Fibroblast of villous mesenchyme (primary cell): ENCODE data around the gene FLYWCH1. TPM values are rescaled to one million over a fixed set of nuclear protein-coding genes. Genes with fewer than 3 reads are reported as not detected.
A peak's percentile ranks its signal among the peaks of the same experiment; 100 is the strongest.

Experiments used
- DNase-seq: peaks from one replicate; pipeline ENCODE4 v3.0.0-alpha.2; 2010; ENCODE audit warnings: low read depth
- H3K4me3 ChIP-seq: 2 replicates; pipeline ENCODE4 v1.5.1; 2011; ENCODE audit warnings: low read depth, mild to moderate bottlenecking, low read length
- total RNA-seq: library from RNA; depleted of rRNA; stranded (reverse); fragments of >200 nt; gene quantifications from 2 replicates; pipeline ENCODE4 v1.2.3, GENCODE V29; 2012
- TF ChIP-seq, protein P1 (sequence below): IDR thresholded peaks from 2 replicates; pipeline ENCODE4 v1.5.1; 2012; ENCODE audit warnings: low read depth, mild to moderate bottlenecking, low read length; ENCODE audit not compliant: insufficient read depth

Gene FLYWCH1
- total RNA-seq, 1 donor, result 25.9 TPM

DNA sequence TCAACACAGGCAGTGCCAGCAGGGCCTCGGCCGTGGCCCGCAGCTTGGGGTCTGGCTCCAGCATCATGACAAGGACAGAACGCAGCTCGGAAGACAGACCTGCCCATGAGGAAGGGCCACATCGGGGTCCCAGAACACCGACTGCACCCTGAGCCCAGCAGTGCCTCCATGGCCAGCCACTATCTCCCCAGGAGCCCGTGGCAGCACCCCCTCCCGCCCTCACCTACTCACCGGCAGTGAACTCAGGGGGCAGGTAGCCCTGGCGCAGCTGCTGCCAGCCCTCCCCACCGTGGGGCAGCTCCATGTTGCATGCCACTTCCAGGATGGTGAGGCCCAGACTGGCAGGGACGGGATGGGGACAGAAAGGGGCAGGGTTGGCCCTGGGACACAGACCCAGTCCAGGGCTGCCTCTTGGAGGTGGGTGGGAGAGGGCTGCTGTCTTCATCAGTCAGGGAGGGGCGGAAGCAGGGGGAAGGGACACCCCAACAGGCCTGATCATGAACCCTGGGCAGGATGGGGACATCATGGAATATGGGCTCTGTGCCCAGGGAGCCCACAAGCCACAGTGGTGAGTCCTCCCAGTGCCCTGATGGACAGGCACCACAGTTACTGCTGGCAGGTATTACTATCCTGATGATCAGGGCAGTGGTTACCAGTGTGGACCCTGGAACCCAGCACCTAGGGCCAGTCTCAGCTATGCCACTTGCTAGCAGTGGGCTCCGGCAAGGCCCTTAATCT is 62.8 kb downstream of the FLYWCH1 start:
- no peak for DNase-seq
- no peak overlapping the region for H3K4me3 ChIP-seq
- TF ChIP-seq, protein P1, sequence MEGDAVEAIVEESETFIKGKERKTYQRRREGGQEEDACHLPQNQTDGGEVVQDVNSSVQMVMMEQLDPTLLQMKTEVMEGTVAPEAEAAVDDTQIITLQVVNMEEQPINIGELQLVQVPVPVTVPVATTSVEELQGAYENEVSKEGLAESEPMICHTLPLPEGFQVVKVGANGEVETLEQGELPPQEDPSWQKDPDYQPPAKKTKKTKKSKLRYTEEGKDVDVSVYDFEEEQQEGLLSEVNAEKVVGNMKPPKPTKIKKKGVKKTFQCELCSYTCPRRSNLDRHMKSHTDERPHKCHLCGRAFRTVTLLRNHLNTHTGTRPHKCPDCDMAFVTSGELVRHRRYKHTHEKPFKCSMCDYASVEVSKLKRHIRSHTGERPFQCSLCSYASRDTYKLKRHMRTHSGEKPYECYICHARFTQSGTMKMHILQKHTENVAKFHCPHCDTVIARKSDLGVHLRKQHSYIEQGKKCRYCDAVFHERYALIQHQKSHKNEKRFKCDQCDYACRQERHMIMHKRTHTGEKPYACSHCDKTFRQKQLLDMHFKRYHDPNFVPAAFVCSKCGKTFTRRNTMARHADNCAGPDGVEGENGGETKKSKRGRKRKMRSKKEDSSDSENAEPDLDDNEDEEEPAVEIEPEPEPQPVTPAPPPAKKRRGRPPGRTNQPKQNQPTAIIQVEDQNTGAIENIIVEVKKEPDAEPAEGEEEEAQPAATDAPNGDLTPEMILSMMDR, result no peak

DNA sequence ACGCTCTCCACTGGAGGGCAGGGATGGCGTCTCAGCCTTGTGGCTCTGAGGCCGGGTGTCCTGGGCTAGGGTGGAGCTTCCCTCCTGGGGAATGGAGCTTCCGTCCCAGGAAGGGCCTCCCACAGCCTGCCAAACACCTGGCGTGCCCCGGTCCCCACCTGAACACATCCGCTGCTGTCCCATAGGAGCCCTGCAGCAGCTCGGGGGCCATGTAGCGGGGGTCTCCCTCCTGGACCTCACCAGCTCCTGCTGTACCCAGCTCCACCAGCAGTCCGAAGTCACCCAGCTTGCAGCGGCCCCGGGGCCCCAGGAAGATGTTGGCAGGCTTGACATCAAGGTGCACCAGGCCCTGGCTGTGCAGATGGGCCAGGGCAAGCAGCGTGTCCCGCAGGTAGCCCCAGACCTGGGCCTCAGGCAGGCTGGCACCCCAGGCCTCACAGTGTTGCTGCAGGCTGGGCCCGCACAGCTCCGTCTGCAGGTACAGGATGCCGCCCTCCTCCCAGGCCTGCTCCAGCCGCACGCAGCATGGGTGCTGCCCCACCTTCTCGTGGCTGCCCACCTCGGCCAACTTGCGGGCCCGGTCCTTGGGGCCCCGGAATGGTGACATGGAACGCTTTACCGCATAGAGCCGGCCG is 63.5 kb downstream of the FLYWCH1 start:
- TF ChIP-seq, protein P1, result no peak
- no peak overlapping the region for H3K4me3 ChIP-seq
- no peak for DNase-seq

DNA sequence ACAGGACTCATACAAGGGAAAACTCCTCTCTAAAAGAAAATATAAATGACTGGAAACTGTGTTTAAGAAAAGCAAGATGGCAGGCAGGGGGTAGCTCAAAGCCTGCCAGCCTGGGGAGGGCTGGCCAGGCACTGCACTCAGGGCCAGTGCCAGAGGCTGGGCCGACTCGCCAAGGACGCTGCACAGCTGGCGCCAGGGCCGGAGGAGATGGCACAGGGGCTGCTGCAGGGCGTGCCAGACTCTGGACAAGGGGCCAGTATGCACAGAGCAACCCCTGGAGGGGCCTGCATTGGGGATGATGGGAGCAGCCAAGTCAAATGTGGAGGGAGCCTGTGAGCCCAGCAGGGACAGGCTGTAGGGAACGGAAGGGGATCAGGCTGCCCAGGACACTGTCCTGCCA is 64.5 kb downstream of the FLYWCH1 start:
- TF ChIP-seq, protein P1, result no peak
- no peak overlapping the region for H3K4me3 ChIP-seq

DNA sequence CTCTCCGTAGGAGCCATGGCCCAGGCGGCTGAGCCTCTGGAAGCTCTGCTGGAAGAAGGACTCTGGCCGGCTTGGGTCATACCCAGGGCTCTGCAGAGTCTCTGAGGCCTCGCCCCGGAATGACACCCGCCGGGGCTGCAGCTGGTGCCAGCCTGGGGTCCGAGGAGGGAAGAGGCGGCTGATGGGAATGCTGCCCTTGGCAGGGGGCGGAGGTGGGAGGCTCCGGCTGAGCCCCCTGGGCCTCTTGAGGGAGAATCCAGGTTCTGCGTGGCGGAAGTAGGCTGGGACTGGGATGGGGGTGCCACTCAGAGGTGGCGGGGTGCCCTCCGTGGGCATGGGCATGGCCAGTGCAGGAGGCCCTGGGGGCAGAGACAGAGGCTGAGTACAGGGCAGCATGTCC is 64.9 kb downstream of the FLYWCH1 start:
- TF ChIP-seq, protein P1, result no peak
- no peak overlapping the region for H3K4me3 ChIP-seq
- DNase-seq, result no peak

More for the DNA sequence above, 64.5 kb downstream of the FLYWCH1 start:
- DNase-seq, result no peak

DNA sequence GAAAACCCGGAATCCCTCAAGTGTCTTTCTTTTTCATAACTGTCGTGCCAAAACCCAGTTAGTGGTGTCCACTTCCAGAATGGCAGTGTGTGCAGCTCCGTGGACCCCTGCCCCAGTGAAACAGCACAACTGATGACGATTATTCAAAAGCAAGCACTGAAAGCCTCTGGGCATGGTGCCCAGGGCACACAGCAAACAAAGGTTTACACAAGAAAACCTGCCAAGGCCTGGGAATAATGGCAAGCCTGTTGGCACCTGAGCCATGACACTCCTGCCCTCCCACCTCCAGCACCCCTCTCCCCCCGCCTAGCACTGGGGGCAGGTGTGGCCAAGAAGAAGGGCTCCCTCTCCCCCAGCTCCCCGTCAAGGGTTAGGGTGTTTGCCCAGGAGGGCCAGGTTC is 65.7 kb downstream of the FLYWCH1 start:
- no peak overlapping the region for H3K4me3 ChIP-seq
- TF ChIP-seq, protein P1, result no peak
- DNase-seq, result no peak

DNA sequence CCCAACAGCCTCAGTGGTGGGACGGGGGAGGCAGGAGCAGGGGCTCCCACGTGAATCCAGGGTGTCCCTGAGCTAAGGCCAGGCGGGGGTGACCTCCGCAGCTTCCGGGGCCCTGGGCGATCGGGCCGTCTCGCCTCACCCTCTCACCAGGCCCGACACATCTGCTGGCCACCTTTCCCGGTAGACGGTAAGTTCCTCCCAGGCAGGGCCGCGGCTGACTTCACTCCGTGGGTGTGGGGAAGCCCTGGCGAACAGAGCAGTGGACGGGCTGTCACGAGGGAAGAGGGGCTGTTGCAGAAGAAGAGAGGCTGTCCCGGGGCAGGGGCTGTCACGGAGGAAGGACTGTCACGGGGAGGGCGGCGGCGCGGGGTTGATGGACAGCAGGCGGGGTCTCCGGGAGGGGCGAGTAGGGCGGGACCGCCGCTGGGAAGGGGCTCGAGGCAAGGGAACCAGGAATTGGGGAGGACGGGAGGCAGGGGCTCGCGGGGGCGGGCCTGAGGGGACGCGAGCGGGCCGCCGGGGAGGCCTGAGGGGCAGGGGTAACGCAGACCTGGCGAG is 68.0 kb downstream of the FLYWCH1 start:
- no peak for DNase-seq
- H3K4me3 ChIP-seq, result peak overlapping the region; percentile 79
- TF ChIP-seq, protein P1, result no peak
